Limb (tissue), 2 donors: Measurements from ENCODE around the gene PHYKPL.
A peak's percentile ranks its signal among the peaks of the same experiment; 100 is the strongest.
"Not testable (repeated sequence)": the region's sequence is repeated elsewhere in the genome, so short reads cannot be mapped to it uniquely, and the experiment has no call there.

Experiments
- DNase-seq, 2 donors: peaks; one replicate each; pipeline ENCODE4 v3.0.0-alpha.2; 2016; ENCODE audit errors: extremely low spot score in 2 of 2

Gene PHYKPL

DNA sequence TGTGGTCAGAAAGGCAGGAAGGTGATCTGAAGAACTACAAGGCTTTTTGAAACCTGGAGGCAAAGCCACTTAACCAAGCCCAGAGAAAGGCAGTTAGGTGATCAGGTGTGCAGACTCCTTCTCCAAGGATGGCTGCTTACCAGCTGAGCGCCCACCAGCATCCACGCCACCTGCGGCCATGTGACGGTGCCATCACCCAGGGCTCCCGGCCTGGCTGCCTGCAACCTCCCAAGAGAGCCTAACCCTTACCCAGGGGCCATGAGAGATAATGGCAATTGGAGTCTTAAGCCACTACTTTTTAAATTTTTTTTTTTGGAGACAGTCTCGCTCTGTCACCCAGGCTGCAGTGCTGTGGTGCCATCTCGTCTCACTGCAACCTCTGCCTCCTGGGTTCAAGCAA is 33.1 kb upstream of the PHYKPL start:
- DNase-seq: no peak

DNA sequence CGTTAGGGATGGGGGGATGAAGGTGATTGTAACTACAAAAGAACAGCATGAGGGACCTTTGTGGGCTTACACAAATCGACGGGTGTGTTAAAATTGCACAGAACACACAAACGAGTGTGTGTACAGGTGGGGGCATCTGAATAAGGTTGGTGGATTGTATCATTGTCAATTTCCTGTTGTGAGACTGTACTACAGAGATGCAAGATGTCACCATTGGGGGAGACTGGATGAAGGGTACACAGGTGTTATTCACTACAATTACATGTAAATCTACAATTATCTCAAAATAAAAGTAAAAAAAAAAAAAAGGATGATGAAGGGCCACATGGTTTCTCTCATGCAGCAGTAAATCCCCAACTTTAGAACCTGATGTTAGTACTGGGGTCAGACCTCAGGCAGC is 31.4 kb upstream of the PHYKPL start:
- DNase-seq: no peak

DNA sequence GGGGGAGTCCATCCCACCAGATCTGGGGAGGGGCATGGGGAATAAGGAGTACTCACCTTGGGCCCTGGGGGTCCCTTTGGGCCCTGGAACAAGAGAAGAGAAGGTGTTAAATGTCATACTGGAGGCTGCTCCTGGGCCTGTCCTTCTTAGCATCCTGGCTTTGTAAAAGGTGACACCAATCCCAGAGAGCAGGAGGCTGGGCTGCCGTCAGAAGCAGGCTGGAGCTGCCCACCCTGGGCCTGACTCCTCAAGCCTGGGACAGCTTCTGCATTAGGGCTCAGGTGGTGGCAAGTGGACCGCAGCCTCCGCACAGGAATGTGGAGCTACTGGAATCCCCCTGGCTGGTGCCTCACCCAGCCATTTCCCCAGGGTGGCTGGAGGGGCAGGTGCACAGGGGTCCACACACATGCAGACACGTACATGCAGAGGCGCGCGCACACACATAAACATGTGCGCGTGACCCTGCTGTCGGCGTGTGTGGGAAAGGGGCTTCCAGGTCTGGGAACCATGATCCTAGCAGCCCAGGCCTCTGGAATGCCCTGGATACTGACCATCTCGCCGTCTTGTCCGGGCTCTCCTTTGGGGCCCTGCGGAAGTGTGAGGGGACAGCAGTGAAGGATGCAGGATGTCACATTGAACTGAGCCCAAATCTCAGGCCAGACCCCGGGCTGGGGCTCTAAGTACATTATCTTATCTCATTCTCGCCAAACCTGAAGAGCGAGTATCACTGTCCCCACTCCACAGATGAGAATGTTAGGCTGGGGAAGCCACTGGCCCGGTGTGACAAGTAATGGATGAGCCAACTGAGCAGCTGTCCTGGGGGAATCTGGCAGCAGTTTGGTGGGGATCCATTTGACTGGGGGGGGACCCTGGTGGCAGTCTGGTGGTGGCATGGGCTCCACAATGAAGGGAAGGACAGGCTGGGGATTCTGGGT is 29.3 kb upstream of the PHYKPL start:
- DNase-seq: no peak

DNA sequence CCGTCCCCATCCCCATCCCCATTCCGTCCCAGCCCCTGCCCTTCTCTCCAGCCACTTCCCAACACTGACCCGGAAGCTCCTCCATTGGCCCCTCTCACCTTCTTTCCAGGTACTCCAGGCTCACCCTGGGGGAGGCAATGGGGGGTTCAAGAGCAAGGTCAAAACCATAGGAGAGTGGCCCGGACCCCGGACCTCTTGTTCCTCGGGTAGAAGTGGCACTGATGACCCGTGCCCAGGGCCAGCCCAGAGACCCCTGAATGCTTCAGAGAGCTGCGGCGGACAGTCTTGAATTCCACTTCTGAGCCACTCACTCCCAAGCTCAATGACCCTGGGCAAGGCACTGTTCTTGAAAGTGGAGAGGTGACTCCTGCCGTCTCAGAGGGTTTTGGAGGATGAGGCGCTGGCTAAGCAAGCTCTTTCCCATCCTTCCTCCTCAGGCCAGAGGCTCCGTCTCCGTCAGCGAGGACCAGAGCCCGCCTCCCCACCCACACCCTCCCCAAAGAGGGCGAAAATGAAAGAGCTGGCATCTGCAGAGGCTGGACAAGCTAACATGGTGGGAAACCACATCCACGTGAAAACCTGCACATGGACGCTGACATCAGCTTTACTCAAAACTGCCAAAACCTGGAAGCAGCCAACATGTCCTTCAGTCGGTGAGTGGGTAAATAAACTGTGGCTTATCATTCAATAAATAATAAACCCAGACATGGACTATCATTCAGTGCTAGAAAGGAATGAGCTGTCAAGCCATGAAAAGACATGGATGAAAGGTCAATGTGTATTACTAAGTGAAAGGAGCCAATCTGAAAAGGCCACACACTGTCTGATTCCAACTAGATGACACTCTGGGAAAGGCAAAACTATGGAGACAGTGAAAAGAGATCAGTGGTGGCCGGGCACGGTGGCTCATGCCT is 27.3 kb upstream of the PHYKPL start:
- no peak for DNase-seq

DNA sequence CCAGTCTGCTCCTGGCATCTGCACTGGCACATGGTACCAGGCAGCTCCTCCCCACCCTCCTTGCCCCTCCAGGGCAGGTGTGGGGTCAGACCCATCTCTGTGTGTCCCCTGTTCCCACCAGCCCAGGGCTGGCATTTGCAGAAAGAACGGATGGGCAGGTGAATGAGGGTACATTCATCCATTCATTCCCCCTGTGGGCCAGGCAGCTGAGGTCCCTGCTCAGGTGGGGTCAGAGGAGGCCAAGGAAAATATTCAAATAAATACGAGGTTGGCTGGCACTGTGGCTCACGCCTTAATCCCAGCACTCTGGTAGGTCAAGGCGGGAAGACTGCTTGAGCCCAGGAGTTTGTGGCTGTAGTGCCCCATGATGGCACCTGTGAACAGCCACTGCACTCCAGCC is 25.0 kb upstream of the PHYKPL start:
- DNase-seq: no peak

DNA sequence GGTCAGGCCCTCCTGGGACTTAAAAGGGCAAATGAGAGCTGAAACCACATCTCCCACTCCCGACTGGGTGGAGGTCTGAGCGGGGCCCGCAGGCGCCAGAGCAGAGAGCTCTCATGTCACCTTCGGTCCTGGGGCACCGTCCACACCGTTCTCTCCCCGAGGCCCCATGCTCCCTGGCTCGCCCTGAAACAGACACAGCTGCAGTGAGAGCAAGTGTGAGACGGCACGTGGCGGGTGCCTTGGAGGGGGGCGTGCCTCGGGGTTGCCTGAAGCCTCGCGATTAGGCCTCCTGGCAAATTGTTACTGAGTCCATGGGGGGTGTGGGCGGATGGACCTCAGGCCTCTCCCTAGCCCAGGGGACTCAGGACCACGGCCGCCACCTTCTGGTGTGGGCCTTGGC is 24.1 kb upstream of the PHYKPL start:
- DNase-seq: no peak

DNA sequence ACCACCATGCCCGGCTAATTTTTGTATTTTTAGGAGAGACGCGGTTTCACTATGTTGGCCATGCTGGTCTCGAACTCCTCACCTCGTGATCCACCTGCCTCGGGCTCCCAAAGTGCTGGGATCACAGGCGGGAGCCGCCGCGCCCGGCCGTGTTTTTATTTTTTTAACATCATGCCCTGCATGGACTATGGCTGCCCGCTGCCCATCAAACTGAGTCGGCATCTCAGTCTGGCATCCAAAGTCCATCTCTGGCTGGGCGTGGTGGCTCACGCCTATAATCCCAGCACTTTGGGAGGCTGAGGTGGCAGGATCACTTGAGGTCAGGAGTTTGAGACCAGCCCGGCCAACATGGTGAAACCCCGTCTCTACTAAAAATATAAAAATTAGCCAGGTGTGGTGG is 21.0 kb upstream of the PHYKPL start:
- not testable (repeated sequence) for DNase-seq

DNA sequence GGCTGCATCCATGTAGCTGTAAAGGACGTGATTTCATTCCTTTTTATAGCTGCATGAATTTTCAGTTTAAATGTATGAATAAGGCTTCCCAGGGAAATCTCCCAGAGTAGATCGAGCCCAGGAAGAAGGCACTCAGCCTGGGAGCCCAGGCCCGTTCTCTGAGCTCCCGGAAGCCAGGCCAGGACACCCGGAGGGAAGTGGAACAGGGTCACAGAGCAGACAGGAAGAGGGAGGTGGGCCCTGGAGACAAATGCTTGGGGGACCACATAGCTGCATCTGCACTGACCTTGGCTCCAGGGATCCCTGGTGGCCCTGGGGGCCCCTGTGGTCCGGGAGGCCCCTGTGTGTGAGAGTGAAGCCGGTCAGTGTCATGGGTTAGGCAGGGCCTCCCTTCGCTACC is 19.7 kb upstream of the PHYKPL start:
- no peak for DNase-seq

DNA sequence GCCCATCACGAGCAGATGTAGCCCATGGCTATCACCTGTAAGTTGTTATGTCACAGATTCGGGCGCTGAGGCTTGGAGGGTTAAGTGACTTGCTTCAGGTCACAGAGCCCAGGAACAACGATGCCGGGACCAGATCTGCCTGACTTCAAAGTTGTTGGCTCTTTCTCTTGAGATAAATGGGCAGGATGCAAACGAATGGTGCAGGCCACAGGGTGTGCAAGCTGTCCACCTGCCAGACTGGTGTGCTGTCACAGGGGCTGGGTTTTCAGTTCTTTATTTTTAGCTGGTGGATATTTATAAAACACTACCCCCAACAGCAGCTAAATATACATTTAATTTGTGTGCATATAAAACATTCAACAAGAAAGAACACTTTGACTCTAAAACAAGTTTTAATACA is 17.7 kb upstream of the PHYKPL start:
- DNase-seq: no peak

DNA sequence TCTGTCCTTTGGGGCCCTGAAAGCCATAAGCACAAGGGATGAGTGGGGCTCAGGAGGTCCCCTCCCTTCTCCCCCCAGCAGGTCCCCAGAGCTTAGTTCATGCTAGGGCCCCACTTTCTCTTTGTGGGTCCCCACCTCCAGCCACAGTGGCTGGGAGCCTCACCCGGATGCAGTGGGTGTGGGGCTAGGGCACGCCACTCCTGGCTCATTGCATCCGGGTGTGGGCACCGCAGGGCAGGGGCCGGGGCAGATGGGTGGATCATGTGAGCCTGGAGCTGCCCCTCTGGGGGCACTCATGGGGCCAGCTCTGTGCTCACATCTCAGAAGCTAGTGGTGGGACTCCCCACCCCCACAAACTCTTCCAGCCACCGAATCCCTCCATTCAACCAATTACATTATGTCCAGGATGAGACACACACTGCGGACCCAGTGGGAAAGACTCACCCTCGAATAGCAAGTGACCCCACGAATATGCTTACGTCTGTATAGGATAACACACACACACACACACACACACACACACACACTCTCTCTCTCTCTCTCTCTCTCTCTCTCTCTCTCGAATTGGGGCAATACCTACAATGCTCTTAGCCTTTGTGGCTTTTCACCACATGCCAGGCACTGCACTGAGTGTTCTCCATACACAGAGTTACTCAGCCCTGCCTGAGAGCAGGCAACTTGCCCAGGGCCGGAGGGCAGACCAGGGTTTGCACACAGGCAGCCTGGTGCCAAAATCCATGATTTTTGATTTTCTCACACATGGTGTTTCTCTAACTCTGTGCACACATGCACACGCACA is 16.8 kb upstream of the PHYKPL start:
- DNase-seq: no peak

DNA sequence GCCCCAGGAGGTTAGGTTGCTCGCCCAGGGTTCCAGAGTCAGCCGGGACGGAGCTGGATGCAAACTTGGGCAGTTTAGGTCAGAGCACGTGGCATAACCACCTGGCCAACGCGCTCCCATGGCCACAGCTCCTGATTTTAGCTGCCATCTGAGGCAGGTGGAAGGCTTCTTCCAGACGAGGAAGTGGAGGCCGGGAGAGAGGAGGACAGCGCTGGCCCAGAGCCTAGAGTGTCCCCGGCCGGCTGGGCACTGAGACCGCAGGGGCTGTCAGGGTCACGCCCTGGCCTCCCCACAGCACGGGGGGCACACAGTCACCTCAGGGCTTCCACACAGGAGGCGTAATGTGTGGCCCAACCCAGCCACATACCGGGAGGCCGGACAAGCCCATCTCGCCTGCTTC is 16.1 kb upstream of the PHYKPL start:
- DNase-seq: no peak

DNA sequence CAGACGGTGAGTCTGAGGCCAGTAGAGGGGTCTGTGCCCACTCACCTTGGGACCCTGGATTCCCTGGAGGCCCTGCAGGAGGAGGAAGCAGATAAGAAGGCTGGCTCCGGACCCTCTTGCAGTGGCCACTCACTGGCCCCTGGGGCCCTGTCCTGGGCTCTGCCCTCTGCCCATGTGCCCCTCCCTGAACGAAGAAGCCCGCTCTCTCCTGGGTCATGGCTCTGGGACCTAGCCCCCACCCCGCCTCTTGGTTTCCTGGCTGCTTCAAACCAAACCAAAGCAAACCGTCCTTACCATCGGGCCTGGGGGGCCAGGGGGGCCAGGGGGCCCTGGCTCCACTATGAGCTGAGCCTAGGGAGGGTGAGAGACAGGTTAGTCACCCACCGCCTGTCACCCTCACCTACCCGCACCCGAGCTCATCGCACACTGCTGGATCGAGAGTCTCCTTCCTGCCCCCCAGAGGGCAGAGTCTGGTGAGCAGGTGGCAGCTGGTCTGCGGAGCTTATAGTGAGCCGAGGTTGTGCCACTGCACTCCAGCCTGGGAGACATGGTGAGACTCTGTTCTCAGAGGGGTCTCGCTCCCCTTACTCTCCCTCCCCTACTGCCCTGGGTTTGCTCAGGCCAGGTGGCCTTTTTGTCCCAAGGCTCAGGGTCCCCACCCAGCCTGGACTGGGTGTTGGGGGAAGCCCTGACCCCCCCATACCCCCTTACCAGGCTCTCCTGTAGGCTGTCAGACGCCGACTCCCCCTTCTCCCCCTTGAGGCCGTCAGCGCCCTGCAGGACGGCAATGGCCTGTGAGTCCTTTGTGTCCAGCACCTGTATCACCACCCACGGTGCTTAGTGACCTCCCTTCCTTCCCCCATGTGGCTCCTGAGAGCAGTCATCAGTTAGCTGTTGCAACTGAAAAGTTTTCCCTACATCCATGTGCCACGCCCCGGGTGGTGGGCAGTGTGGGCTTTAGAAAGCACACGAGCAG is 15.2 kb upstream of the PHYKPL start:
- no peak for DNase-seq

DNA sequence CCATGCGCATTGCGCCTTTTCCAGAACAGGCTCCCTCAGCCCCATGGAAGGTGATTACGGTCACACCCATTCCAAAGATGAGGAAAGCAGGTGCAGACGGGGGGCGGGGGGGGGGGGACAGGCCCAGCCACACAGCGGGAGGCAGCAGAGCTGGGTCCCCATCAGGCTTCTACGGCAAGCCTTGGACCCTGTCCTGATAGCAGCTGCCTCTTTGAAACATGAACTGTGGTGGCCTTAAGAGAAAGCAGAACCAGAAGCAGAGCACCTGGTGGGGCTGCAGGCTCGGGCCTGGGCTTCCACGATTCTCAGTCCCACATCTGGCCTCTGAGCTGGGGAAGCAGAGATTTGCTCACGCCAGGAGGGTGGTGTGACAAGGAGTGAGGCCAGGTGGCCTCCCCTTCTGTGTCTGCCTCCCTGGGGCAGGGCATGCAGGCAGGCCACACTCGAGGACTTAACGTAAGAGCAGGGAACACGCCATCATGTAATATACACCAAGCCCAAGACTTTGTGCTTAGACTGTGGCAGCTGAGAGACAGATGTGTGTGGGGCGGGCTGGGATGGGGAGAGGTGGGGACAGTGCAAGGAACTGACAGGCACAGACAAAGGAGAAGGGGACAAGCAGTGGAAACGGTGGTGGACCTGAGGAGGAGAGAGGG is 14.2 kb upstream of the PHYKPL start:
- no peak for DNase-seq

DNA sequence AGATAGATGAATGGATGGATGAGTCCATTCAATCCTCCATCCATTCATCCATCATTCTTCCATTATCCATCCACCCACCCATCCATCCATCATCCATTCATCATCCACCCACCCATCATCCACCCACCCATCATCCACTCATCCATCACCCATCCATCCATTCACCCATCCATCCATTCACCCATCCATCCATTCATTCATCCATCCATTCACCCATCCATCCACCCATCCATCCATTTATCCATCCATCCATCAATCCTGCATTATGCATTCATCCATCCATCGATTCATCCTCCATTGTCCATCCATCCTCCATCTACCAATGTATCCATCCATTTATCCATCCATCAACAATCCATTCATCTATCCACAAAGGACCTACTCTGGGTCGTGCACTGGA is 12.8 kb upstream of the PHYKPL start:
- DNase-seq: no peak

DNA sequence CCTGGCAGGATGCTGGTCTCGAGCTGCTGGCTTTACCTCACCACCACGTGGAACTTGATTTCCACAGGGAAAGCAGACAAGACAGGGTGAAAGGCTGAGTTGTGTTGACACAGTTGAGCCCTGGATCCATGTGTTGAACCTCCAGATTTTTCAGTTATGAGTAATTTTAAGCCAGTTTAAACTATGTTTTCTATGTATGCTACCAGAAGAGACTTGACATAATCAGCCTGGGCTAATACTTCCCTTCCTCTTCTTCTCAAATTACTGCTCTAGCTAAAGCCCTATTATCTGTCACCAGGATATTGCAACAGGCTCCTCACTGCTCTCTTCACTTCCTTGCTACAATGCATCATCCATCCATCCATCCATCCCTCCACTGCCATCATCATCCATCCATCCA is 12.0 kb upstream of the PHYKPL start:
- no peak for DNase-seq

DNA sequence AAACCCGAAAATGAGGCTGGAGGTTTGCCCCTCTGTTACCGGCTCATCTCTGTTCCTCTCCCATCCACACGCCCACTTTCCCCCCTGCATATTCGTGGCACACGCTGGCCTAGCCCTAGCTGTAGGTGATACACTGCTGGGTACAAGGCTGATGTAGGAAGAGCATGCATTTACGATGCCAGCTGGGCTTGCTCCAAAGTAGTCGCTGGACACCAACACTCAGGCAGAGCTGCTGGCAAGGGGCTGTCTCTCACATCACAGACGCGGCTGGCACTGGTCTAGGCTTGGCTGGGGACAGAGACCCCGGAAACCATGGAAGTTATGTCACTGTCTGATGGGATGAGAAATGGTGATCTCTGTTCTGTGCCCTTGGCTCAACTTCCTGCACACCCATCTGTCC is 9.8 kb upstream of the PHYKPL start:
- peak in 1 of 2 donors; percentile 26 for DNase-seq

DNA sequence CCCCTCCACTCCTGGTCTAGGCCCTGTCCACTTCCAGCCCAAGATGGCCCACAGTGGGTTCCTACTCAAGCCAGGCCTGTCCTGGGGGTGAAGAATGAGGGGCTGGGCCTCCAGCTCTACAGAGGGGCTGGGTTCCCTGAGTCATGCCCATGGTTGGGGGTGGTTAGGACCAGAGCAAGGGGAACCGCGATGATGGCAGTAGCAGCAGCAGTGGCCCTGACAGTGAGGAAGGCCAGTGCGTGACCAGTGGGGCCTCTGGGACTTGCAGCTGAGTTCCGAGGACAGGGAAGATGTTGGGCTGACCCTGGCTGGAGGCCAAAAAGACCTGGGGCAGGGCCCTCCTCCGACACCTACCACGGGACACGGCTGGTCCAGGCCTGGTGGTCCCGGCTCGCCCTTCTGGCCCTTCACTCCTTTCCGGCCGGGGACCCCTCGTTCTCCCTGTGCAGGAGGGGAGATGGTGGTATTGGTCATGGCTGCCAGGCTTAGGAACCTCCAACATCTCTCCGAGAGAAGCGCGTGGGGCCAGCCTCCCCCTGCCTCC is 9.2 kb upstream of the PHYKPL start:
- peak in 1 of 2 donors; percentile 29 for DNase-seq

DNA sequence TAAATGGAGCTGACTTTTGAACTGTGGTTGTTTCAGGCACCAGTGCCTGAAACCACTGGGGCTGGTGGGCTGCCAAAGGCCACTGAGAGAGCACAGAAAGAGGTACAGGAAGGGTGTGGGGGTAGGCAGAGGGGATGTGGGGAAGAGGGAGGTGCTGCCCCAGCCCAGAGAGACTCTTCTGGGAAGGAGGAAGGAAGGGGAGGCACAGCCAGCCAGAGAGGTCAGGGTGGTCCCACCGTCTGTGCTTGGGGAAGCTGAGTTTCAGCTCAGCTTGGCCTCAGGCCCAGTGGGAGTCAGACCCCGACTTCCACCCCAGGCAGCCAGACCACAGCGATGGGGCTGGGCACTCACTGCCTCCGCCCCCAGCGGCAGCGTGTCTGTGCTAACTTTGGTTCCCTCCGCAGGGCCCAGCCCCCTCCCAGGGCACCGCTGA is 8.6 kb upstream of the PHYKPL start:
- peak in 1 of 2 donors; percentile 37 for DNase-seq

DNA sequence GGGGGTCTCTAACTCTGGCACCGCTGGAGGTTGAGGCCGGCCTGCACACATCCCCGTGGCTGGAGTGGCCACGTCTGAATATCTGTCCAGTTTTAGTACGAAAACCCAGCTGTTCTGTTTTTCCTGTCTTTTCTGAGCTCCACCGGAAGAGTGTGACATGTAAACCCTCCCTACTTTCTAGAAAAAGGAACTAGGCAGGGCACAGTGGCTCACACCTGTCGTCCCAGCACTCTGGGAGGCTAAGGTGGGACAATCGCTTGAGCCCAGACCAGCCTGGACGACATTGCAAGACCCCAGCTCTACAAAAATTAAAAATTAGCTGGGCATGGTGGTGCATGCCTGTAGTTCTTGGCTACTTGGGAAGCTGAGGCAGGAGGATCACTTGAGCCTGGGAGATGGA is 8.2 kb upstream of the PHYKPL start:
- DNase-seq: no peak

DNA sequence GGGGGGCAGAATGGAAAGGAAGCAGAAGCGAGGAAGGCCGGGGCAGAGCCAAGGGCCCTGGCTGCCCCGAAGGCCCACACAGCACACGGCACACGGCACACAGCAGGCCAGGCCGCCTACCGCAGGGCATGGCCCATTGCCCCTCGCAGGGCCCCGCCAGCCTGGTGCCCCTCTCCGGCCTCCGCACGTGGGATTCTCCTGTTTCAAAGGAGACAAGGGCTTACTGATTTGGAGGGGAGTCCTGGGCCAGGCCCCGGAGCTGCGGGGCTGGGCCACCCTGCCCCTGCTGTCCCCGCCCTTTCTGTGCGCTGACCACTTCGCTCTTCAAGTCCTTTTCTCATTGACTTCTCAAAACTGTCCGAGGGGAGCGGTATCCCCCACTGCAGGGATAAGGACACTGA is 7.7 kb upstream of the PHYKPL start:
- peak in 1 of 2 donors; percentile 19 for DNase-seq
